Breast epithelium (tissue), 3 donors: ENCODE data around the gene ZBTB40.

Source experiments
- CTCF ChIP-seq, 3 donors: fragments of 450-650 bp; IDR thresholded peaks; one replicate each; pipeline ENCODE4 v1.5.1; 2016 to 2017; ENCODE audit warnings: antibody characterized with exemption in 3 of 3, mild to moderate bottlenecking in 3 of 3, moderate library complexity in 3 of 3
- POLR2A ChIP-seq: fragments of 450-650 bp; IDR thresholded peaks from one replicate; pipeline ENCODE4 v1.6.1; 2016; ENCODE audit warnings: antibody characterized with exemption, mild to moderate bottlenecking, moderate library complexity
- POLR2AphosphoS5 ChIP-seq, 3 donors: sonication (generic); formaldehyde crosslinking; IDR thresholded peaks; one replicate each; pipeline ENCODE4 v1.6.1; 2017; ENCODE audit warnings: antibody characterized with exemption in 3 of 3

DNA sequence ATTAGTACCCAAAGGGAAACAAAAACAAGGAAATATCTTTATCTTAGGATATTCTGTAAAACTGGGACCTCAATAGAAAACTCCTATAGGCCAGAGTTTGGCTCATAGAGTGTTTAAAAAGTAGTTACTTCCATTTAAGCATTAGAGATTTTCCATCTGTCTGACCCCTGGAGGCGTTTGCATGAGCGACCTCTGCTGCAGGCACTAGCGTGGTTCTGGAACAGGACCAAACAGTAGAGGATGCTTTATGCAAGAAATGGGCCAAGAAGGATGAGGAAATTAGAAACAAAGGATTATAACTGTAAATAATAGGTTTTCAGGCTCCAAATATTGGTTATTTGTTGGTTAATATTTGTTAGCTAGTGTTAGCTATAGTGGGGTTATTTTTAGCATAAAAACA lies 5.7 kb downstream of the ZBTB40 start:
- no peak for TF ChIP-seq CTCF (IDR thresholded peaks at IDR 0.05)
- no peak for TF ChIP-seq POLR2A
- no peak for TF ChIP-seq POLR2AphosphoS5 (IDR thresholded peaks at IDR 0.05)
